Measurements from ENCODE around the gene CDC16. TPM values are rescaled to one million over a fixed set of nuclear protein-coding genes. Genes with fewer than 3 reads are reported as not detected.

CDC16 gene
- total RNA-seq, 4 donors from 2014 or later, result 40.1 to 53.1 (median 47.4) TPM

GRCh38 chr13:114314074-114314912 is 79.6 kb downstream of the CDC16 start, which contains the start of gene CHAMP1:
CHAMP1 (plus strand) TSS chr13:114314503; CDS start chr13:114323843, 9,340 bp downstream.
- TF ChIP-seq EP300 (IDR thresholded peaks at IDR 0.05) (no peak), POLR2A (IDR thresholded peaks at IDR 0.05) (peak; percentile 84 to 90), CTCF (IDR thresholded peaks at IDR 0.05) (peak in 1 of 4 experiments; percentile 15), POLR2AphosphoS5 (IDR thresholded peaks at IDR 0.05) (peak; percentile 67)
- H3K27ac ChIP-seq, result peak within 1 kb of the TSS; percentile 72 to 99 (median 94)
- no peaks in the 10 kb centered on the region for H3K9me3 ChIP-seq
- ATAC-seq, result peak; percentile 96
- H3K27me3 ChIP-seq, result no peaks in the 10 kb centered on the region
- WGBS, 2 donors (ENCODE audit: low coverage in 1 of 2), result 0 to 3% methylated on average over 3 to 6 of the region's 107 CpGs
- peaks cover 5 to 57% (median 14%) of the 10 kb centered on the region in 3 donors for H3K4me1 ChIP-seq
- no peaks in the 10 kb centered on the region for H3K36me3 ChIP-seq
- peak within 1 kb of the TSS; percentile 70 to 75 for H3K4me3 ChIP-seq

- Histone ChIP-seq H3K9me3 (no peaks in the 10 kb centered on the region), H3K4me3 (peak overlapping the region; percentile 70 to 75), H3K27me3 (no peaks in the 10 kb centered on the region), H3K36me3 (no peaks in the 10 kb centered on the region), H3K27ac (peak overlapping the region; percentile 70 to 99 (median 94)), H3K4me1 (peaks cover 11 to 66% (median 18%) of the 10 kb centered on the region in 3 donors)
- no peak for ATAC-seq
- TF ChIP-seq EP300 (IDR thresholded peaks at IDR 0.05) (no peak), POLR2AphosphoS5 (IDR thresholded peaks at IDR 0.05) (no peak), POLR2A (IDR thresholded peaks at IDR 0.05) (no peak), CTCF (IDR thresholded peaks at IDR 0.05) (no peak)
- WGBS, 2 donors (ENCODE audit: low coverage in 1 of 2), result 7 to 13% methylated on average over 7 of the region's 7 CpGs
Measured at GRCh38 chr13:114315074-114315785, 80.5 kb downstream of the CDC16 start.

- Histone ChIP-seq H3K4me1 (peaks cover 11 to 61% (median 18%) of the 10 kb centered on the region in 3 donors), H3K36me3 (peaks cover 0 to 25% of the 10 kb centered on the region in 2 donors), H3K4me3 (no peak overlapping the region), H3K27me3 (no peaks in the 10 kb centered on the region), H3K9me3 (no peaks in the 10 kb centered on the region), H3K27ac (no peak overlapping the region)
- ATAC-seq, result no peak
- no peak for TF ChIP-seq POLR2A (IDR thresholded peaks at IDR 0.05)
- TF ChIP-seq POLR2AphosphoS5 (IDR thresholded peaks at IDR 0.05), result no peak
- no peak for TF ChIP-seq CTCF (IDR thresholded peaks at IDR 0.05)
- WGBS, 2 donors (ENCODE audit: low coverage in 1 of 2), result 26 to 33% methylated on average over 1 of the region's 1 CpG
Measured at GRCh38 chr13:114318624-114319023, 83.9 kb downstream of the CDC16 start.

- H3K4me3 ChIP-seq, result no peak overlapping the region
- TF ChIP-seq EP300 (IDR thresholded peaks at IDR 0.05) (no peak), CTCF (IDR thresholded peaks at IDR 0.05) (no peak), POLR2AphosphoS5 (IDR thresholded peaks at IDR 0.05) (no peak), POLR2A (IDR thresholded peaks at IDR 0.05) (no peak)
- H3K9me3 ChIP-seq, result no peaks in the 10 kb centered on the region
- ATAC-seq, result no peak
- peaks cover 11 to 57% (median 18%) of the 10 kb centered on the region in 3 donors for H3K4me1 ChIP-seq
- 17 to 39% methylated on average over 2 to 3 of the region's 3 CpGs for WGBS, 2 donors (ENCODE audit: low coverage in 1 of 2)
- no peak overlapping the region for H3K27ac ChIP-seq
- H3K27me3 ChIP-seq, result no peaks in the 10 kb centered on the region
- H3K36me3 ChIP-seq, result peaks cover 0 to 34% of the 10 kb centered on the region in 2 donors
Measured at GRCh38 chr13:114319441-114319913, 84.8 kb downstream of the CDC16 start.

All from gastroesophageal sphincter (tissue), 4 donors.